Gastroesophageal sphincter (tissue), 4 donors: ENCODE data around the gene PPM1H. TPM values are rescaled to one million over a fixed set of nuclear protein-coding genes. Genes with fewer than 3 reads are reported as not detected.

Experiments used
- ATAC-seq: fragments of 150-250 bp; one replicate; pipeline ENCODE4 v1.9.1; 2016; ENCODE audit warnings: mild to moderate bottlenecking, moderate library complexity
- H3K27ac ChIP-seq, 4 donors: fragments of 200-600 bp; sonication (generic) in 3 of 4; 1 replicate in 3 of 4; 2 replicates in 1 of 4; pipeline ENCODE4 v1.5.1; 2016 to 2019
- H3K27me3 ChIP-seq: fragments of 200-600 bp; sonication (generic); one replicate; pipeline ENCODE4 v1.5.1; 2019
- H3K36me3 ChIP-seq, 2 donors: fragments of 200-600 bp; sonication (generic); one replicate each; pipeline ENCODE4 v1.5.1; 2019; ENCODE audit warnings: control low read depth in 1 of 2
- H3K4me1 ChIP-seq, 3 donors: fragments of 200-600 bp; sonication (generic); 1 replicate in 2 of 3; 2 replicates in 1 of 3; pipeline ENCODE4 v1.5.1; 2016 to 2019; ENCODE audit warnings: control low read depth in 2 of 3
- H3K4me3 ChIP-seq, 2 donors: fragments of 200-600 bp; sonication (generic); one replicate each; pipeline ENCODE4 v1.5.1; 2019; ENCODE audit warnings: mild to moderate bottlenecking in 1 of 2, moderate library complexity in 1 of 2
- H3K9me3 ChIP-seq, 3 donors: fragments of 200-600 bp; sonication (generic); one replicate each; pipeline ENCODE4 v1.5.1; 2017 to 2019; ENCODE audit warnings: control low read depth in 2 of 3
- CTCF ChIP-seq, 4 experiments: fragments of 200-600 bp in 2 of 4; fragments of 450-650 bp in 2 of 4; sonication (generic) in 1 of 4; IDR thresholded peaks; one replicate each; pipeline ENCODE4 v1.5.1; 2017 to 2019; ENCODE audit warnings: antibody characterized with exemption in 4 of 4, mild to moderate bottlenecking in 2 of 4, moderate library complexity in 2 of 4
- EP300 ChIP-seq: sonication (generic); formaldehyde crosslinking; IDR thresholded peaks from one replicate; pipeline ENCODE4 v1.6.1; 2017; ENCODE audit warnings: antibody characterized with exemption, mild to moderate bottlenecking
- POLR2A ChIP-seq, 2 donors: fragments of 450-650 bp; IDR thresholded peaks; one replicate each; pipeline ENCODE4 v1.6.1; 2017; ENCODE audit warnings: antibody characterized with exemption in 2 of 2, mild to moderate bottlenecking in 2 of 2, moderate library complexity in 1 of 2
- POLR2AphosphoS5 ChIP-seq: sonication (generic); formaldehyde crosslinking; IDR thresholded peaks from one replicate; pipeline ENCODE4 v1.6.1; 2017; ENCODE audit warnings: antibody characterized with exemption
- WGBS, 2 donors: methylation state at CpG; one replicate each; pipeline ENCODE4 v1.1.5; 2018; ENCODE audit warnings: low coverage in 1 of 2; 5-methylcytosine and 5-hydroxymethylcytosine counted together
- total RNA-seq, 4 donors: library from RNA; depleted of rRNA; stranded (reverse); fragments of >200 nt; gene quantifications; one replicate each; pipeline ENCODE4 v1.1.0, GENCODE V29; 2016

The PPM1H gene
- total RNA-seq, 4 donors from 2014 or later, result 1.3 to 1.9 (median 1.6) TPM

- WGBS, 2 donors, result 0% methylated on average over 7 to 23 of the region's 24 CpGs
Measured at GRCh38 chr12:62933602-62934238, 1.2 kb downstream of the PPM1H start.

GRCh38 chr12:62933220-62933601 lies 1.7 kb downstream of the PPM1H start:
- no peaks in the 10 kb centered on the region for H3K9me3 ChIP-seq
- WGBS, 2 donors, result 1 to 5% methylated on average over 11 to 12 of the region's 15 CpGs
- no peak for ATAC-seq
- peak overlapping the region; percentile 21 to 76 for H3K4me3 ChIP-seq
- peaks cover 15% of the 10 kb centered on the region for H3K27me3 ChIP-seq
- no peaks in the 10 kb centered on the region for H3K36me3 ChIP-seq
- peaks cover 0 to 26% (median 9%) of the 10 kb centered on the region in 3 donors for H3K4me1 ChIP-seq
- no peak overlapping the region for H3K27ac ChIP-seq
- no peak for TF ChIP-seq EP300
- no peak for TF ChIP-seq CTCF (IDR thresholded peaks at IDR 0.05)
- TF ChIP-seq POLR2A (IDR thresholded peaks at IDR 0.05), result no peak
- no peak for TF ChIP-seq POLR2AphosphoS5

More at GRCh38 chr12:62933602-62934238, 1.2 kb downstream of the PPM1H start:
- peaks cover 0 to 26% (median 9%) of the 10 kb centered on the region in 3 donors for H3K4me1 ChIP-seq
- peaks cover 15% of the 10 kb centered on the region for H3K27me3 ChIP-seq
- H3K9me3 ChIP-seq, result no peaks in the 10 kb centered on the region
- no peak for ATAC-seq
- H3K36me3 ChIP-seq, result no peaks in the 10 kb centered on the region
- H3K27ac ChIP-seq, result peak overlapping the region in 1 of 4 donors; percentile 66
- no peak for TF ChIP-seq POLR2AphosphoS5
- TF ChIP-seq POLR2A (IDR thresholded peaks at IDR 0.05), result no peak
- no peak for TF ChIP-seq EP300
- no peak for TF ChIP-seq CTCF (IDR thresholded peaks at IDR 0.05)
- H3K4me3 ChIP-seq, result peak overlapping the region; percentile 21 to 76

- Histone ChIP-seq H3K27me3 (peaks cover 15% of the 10 kb centered on the region), H3K9me3 (no peaks in the 10 kb centered on the region), H3K36me3 (no peaks in the 10 kb centered on the region), H3K27ac (no peak overlapping the region), H3K4me1 (peaks cover 0 to 26% (median 9%) of the 10 kb centered on the region in 3 donors), H3K4me3 (no peak overlapping the region)
- WGBS, 2 donors, result 73 to 90% methylated on average over 3 of the region's 3 CpGs
- TF ChIP-seq EP300, result no peak
- no peak for TF ChIP-seq POLR2A (IDR thresholded peaks at IDR 0.05)
- TF ChIP-seq POLR2AphosphoS5, result no peak
- TF ChIP-seq CTCF (IDR thresholded peaks at IDR 0.05), result no peak
- ATAC-seq, result no peak
Measured at GRCh38 chr12:62931477-62931876, 3.5 kb downstream of the PPM1H start.

GRCh38 chr12:62930546-62931425 lies 4.2 kb downstream of the PPM1H start:
- TF ChIP-seq CTCF (IDR thresholded peaks at IDR 0.05) (no peak), POLR2A (IDR thresholded peaks at IDR 0.05) (no peak), EP300 (no peak), POLR2AphosphoS5 (no peak)
- peaks cover 15% of the 10 kb centered on the region for H3K27me3 ChIP-seq
- no peak for ATAC-seq
- no peaks in the 10 kb centered on the region for H3K9me3 ChIP-seq
- H3K27ac ChIP-seq, result no peak overlapping the region
- H3K36me3 ChIP-seq, result no peaks in the 10 kb centered on the region
- 40 to 46% methylated on average over 5 of the region's 5 CpGs for WGBS, 2 donors
- H3K4me1 ChIP-seq, result peaks cover 0 to 26% (median 9%) of the 10 kb centered on the region in 3 donors
- H3K4me3 ChIP-seq, result no peak overlapping the region
